ENCODE results near the gene TEX14. TPM values are rescaled to one million over a fixed set of nuclear protein-coding genes. Genes with fewer than 3 reads are reported as not detected.

TEX14 gene
- polyA plus RNA-seq, 1 donor (not counting 4 experiments of a cell fraction or from before 2014, with no cell fraction given) = 0.16 TPM

DNA sequence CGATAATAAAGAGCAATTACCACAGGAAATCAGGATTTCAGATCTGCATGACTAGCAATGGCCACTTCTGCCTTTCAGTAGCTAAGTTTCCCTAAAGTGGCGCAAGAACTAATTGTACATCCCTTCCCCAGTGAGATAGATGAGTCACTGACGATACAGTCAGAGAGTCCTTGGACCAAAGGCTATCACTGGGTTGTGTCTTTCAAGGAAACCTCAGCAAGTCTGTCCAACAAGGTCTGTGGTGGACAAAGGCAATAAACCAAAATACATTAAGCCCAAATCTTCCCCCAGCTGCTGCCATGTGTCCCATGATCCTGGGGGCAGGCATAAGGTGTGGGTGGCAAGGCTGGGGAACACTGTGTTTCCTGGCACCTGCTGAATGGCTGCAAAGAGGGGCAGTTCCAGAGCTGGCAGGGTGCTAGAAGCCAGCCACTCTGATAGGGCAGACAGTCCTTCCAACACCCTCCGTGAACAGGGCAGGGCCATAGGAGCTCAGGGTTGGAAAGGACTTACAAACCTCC lies 156.9 kb downstream of the TEX14 start:
- peaks cover 4% of the 10 kb centered on the region for H3K4me1 ChIP-seq (ENCODE audit: control insufficient read depth, extremely low read depth, insufficient read depth, low read length)
- no peaks in the 10 kb centered on the region for H3K36me3 ChIP-seq (ENCODE audit: control insufficient read depth in 2 of 2, extremely low read depth in 1 of 2, insufficient read depth in 2 of 2, low read length in 2 of 2)
- no peak overlapping the region for H2AFZ ChIP-seq (ENCODE audit: control insufficient read depth, low read length)
- no peaks in the 10 kb centered on the region for H3K9me3 ChIP-seq (ENCODE audit: control insufficient read depth, low read depth, low read length)
- no peaks in the 10 kb centered on the region for H3K9me1 ChIP-seq (ENCODE audit: control insufficient read depth, extremely low read depth, insufficient read depth, low read length)
- no peak overlapping the region for H3K27ac ChIP-seq (ENCODE audit: control insufficient read depth, insufficient read depth, low read length)
- DNase-seq (ENCODE audit: low read depth, low spot score) = no peak
- no peak overlapping the region for H3K4me3 ChIP-seq (ENCODE audit: control insufficient read depth in 2 of 3, extremely low read depth in 1 of 3, insufficient read depth in 2 of 3, low read depth in 1 of 3, low read length in 3 of 3)
- no peaks in the 10 kb centered on the region for H3K79me2 ChIP-seq (ENCODE audit: control insufficient read depth, insufficient read depth, low read length)
- no peak overlapping the region for H3K4me2 ChIP-seq (ENCODE audit: control insufficient read depth, extremely low read depth, insufficient read depth, low read depth, low read length)
- dilution Hi-C loops (cut with MboI; ENCODE audit: extremely low pct_ligation_motif_present, low sequenced_read_pairs) = no loop called here
- no peaks in the 10 kb centered on the region for H4K20me1 ChIP-seq (ENCODE audit: control insufficient read depth, extremely low read depth, insufficient read depth, low read length)
- no peak overlapping the region for H3K9ac ChIP-seq (ENCODE audit: control insufficient read depth, extremely low read depth, insufficient read depth, low read length)
- peak; percentile 41 for FAIRE-seq
- H3K27me3 ChIP-seq (ENCODE audit: control insufficient read depth, extremely low read depth, insufficient read depth, low read length) = peaks cover 21% of the 10 kb centered on the region
- TF ChIP-seq EZH2 (IDR thresholded peaks at IDR 0.05; ENCODE audit: low read length) = no peak
- TF ChIP-seq, protein P1, sequence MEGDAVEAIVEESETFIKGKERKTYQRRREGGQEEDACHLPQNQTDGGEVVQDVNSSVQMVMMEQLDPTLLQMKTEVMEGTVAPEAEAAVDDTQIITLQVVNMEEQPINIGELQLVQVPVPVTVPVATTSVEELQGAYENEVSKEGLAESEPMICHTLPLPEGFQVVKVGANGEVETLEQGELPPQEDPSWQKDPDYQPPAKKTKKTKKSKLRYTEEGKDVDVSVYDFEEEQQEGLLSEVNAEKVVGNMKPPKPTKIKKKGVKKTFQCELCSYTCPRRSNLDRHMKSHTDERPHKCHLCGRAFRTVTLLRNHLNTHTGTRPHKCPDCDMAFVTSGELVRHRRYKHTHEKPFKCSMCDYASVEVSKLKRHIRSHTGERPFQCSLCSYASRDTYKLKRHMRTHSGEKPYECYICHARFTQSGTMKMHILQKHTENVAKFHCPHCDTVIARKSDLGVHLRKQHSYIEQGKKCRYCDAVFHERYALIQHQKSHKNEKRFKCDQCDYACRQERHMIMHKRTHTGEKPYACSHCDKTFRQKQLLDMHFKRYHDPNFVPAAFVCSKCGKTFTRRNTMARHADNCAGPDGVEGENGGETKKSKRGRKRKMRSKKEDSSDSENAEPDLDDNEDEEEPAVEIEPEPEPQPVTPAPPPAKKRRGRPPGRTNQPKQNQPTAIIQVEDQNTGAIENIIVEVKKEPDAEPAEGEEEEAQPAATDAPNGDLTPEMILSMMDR (optimal IDR thresholded peaks at IDR 0.05 in 1 of 3, IDR thresholded peaks at IDR 0.05 in 1 of 3, conservative IDR thresholded peaks at IDR 0.05 in 1 of 3; ENCODE audit: extremely low read depth in 1 of 3, insufficient read depth in 2 of 3, low read length in 3 of 3) = no peak

DNA sequence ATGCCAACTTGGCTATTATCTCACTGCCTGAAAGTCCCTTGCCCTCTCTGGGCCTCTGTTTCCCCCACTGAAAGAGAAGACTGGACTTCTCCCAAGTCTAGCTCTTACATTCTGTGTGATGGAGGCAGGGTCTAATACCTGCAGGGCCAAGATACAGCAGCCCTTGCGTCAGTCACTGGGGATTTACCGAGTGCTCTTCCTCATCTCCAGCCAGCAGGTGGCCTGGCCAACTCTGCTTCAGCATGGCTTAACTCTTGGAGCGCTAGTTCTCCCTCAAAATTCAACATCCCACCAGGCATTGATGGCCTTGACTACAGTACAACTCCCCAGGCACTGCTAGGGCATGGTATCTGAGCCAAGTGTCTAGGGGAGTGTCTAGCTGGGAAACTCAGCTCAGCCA lies 157.5 kb downstream of the TEX14 start:
- Histone ChIP-seq H3K36me3 (ENCODE audit: control insufficient read depth in 2 of 2, extremely low read depth in 1 of 2, insufficient read depth in 2 of 2, low read length in 2 of 2) (no peaks in the 10 kb centered on the region), H3K9me1 (ENCODE audit: control insufficient read depth, extremely low read depth, insufficient read depth, low read length) (no peaks in the 10 kb centered on the region), H3K27me3 (ENCODE audit: control insufficient read depth, extremely low read depth, insufficient read depth, low read length) (peaks cover 21% of the 10 kb centered on the region), H3K9me3 (ENCODE audit: control insufficient read depth, low read depth, low read length) (no peaks in the 10 kb centered on the region), H3K79me2 (ENCODE audit: control insufficient read depth, insufficient read depth, low read length) (no peaks in the 10 kb centered on the region), H3K4me3 (ENCODE audit: control insufficient read depth in 2 of 3, extremely low read depth in 1 of 3, insufficient read depth in 2 of 3, low read depth in 1 of 3, low read length in 3 of 3) (no peak overlapping the region), H3K4me2 (ENCODE audit: control insufficient read depth, extremely low read depth, insufficient read depth, low read depth, low read length) (no peak overlapping the region), H3K4me1 (ENCODE audit: control insufficient read depth, extremely low read depth, insufficient read depth, low read length) (peaks cover 4% of the 10 kb centered on the region), H3K27ac (ENCODE audit: control insufficient read depth, insufficient read depth, low read length) (no peak overlapping the region), H2AFZ (ENCODE audit: control insufficient read depth, low read length) (no peak overlapping the region), H4K20me1 (ENCODE audit: control insufficient read depth, extremely low read depth, insufficient read depth, low read length) (no peaks in the 10 kb centered on the region), H3K9ac (ENCODE audit: control insufficient read depth, extremely low read depth, insufficient read depth, low read length) (no peak overlapping the region)
- dilution Hi-C loops (cut with MboI; ENCODE audit: extremely low pct_ligation_motif_present, low sequenced_read_pairs) = no loop called here
- FAIRE-seq = no peak
- TF ChIP-seq EZH2 (IDR thresholded peaks at IDR 0.05; ENCODE audit: low read length) = no peak
- TF ChIP-seq, protein P1 (optimal IDR thresholded peaks at IDR 0.05 in 1 of 3, IDR thresholded peaks at IDR 0.05 in 1 of 3, conservative IDR thresholded peaks at IDR 0.05 in 1 of 3; ENCODE audit: extremely low read depth in 1 of 3, insufficient read depth in 2 of 3, low read length in 3 of 3) = no peak
- no peak for DNase-seq (ENCODE audit: low read depth, low spot score)

Data from keratinocyte (primary cell).